HL-60/S4 (cell line): ENCODE results near the gene SNAP25.

Experiments
- in situ Hi-C: fragments of 300-500 bp; cut with MboI; formaldehyde crosslinking; loops from 2 replicates; pipeline ENCODE4 v1.14.3; 2022; ENCODE audit warnings: low sequenced_read_pairs

SNAP25 gene

GRCh38 chr20:10300582-10301446, 82.2 kb downstream of the SNAP25 start:
- in situ Hi-C loops: no loop called here

- in situ Hi-C loops: no loop called here
Observed at GRCh38 chr20:10303852-10304251, 85.2 kb downstream of the SNAP25 start.

GRCh38 chr20:10304471-10305046, 85.9 kb downstream of the SNAP25 start:
- in situ Hi-C loops: no loop called here

GRCh38 chr20:10306440-10307358, 88.1 kb downstream of the SNAP25 start:
- in situ Hi-C loops: no loop called here

GRCh38 chr20:10307359-10307735, 88.7 kb downstream of the SNAP25 start:
- in situ Hi-C loops: no loop called here

- in situ Hi-C loops: no loop called here
Observed at GRCh38 chr20:10308652-10309051, 90.0 kb downstream of the SNAP25 start.

GRCh38 chr20:10309326-10309725, 90.7 kb downstream of the SNAP25 start:
- in situ Hi-C loops: no loop called here

- in situ Hi-C loops: no loop called here
Observed at GRCh38 chr20:10312111-10312510, 93.5 kb downstream of the SNAP25 start.

- in situ Hi-C loops: no loop called here
Observed at GRCh38 chr20:10313215-10313614, 94.6 kb downstream of the SNAP25 start.

- in situ Hi-C loops: no loop called here
Observed at GRCh38 chr20:10313701-10314100, 95.1 kb downstream of the SNAP25 start.

GRCh38 chr20:10314198-10314597, 95.6 kb downstream of the SNAP25 start:
- in situ Hi-C loops: no loop called here

GRCh38 chr20:10315138-10315537, 96.5 kb downstream of the SNAP25 start:
- in situ Hi-C loops: no loop called here

- in situ Hi-C loops: no loop called here
Observed at GRCh38 chr20:10316582-10316981, 98.0 kb downstream of the SNAP25 start.

- in situ Hi-C loops: no loop called here
Observed at GRCh38 chr20:10318291-10319024, 99.8 kb downstream of the SNAP25 start.

GRCh38 chr20:10319855-10320254, 101.2 kb downstream of the SNAP25 start:
- in situ Hi-C loops: no loop called here

GRCh38 chr20:10321138-10321717, 102.6 kb downstream of the SNAP25 start:
- in situ Hi-C loops: no loop called here

- in situ Hi-C loops: no loop called here
Observed at GRCh38 chr20:10322073-10323012, 103.7 kb downstream of the SNAP25 start.

- in situ Hi-C loops: no loop called here
Observed at GRCh38 chr20:10323729-10324128, 105.1 kb downstream of the SNAP25 start.

- in situ Hi-C loops: no loop called here
Observed at GRCh38 chr20:10324198-10324847, 105.7 kb downstream of the SNAP25 start.
